WTC11 (cell line): Measurements from ENCODE around the gene NRXN3. TPM values are rescaled to one million over a fixed set of nuclear protein-coding genes. Genes with fewer than 3 reads are reported as not detected.

ENCODE experiments used
- ATAC-seq: fragments of 200-7000 bp; cut with Tn5 transposase; 2 replicates; pipeline ENCODE4 v1.10.0; 2021; ENCODE audit warnings: mild to moderate bottlenecking, moderate library complexity
- CTCF ChIA-PET: fragments of 300-600 bp; sonication (Branson Sonifier 250); formaldehyde crosslinking; loops from one replicate; lab custom pipeline; 2021; ENCODE audit warnings: antibody characterized with exemption; lab: Charles Lee
- POLR2A ChIA-PET: fragments of 350-600 bp; sonication (Branson Sonifier 250); formaldehyde crosslinking; loops from one replicate; lab custom pipeline; 2021; ENCODE audit warnings: antibody characterized with exemption; lab: Charles Lee
- DNase-seq: peaks from one replicate; pipeline ENCODE4 v3.0.0; 2021; ENCODE audit warnings: low spot score
- H3K27ac Mint-ChIP-seq: 2 replicates; pipeline ENCODE4 v1.8.0; 2021; ENCODE audit warnings: mixed read lengths
- H3K27me3 Mint-ChIP-seq: 2 replicates; pipeline ENCODE4 v1.8.0; 2021; ENCODE audit warnings: low read depth, mild to moderate bottlenecking, moderate library complexity, mixed read lengths
- H3K36me3 Mint-ChIP-seq: 2 replicates; pipeline ENCODE4 v1.8.0; 2021; ENCODE audit warnings: mixed read lengths
- H3K4me1 Mint-ChIP-seq: 2 replicates; pipeline ENCODE4 v1.8.0; 2022; ENCODE audit warnings: mixed read lengths
- H3K4me3 Mint-ChIP-seq: 2 replicates; pipeline ENCODE4 v1.8.0; 2021; ENCODE audit warnings: mild to moderate bottlenecking, moderate library complexity, mixed read lengths
- H3K9me3 Mint-ChIP-seq: 2 replicates; pipeline ENCODE4 v1.8.0; 2021; ENCODE audit warnings: mixed read lengths
- ATF1 ChIP-seq: sonication (generic); formaldehyde crosslinking; IDR thresholded peaks from 2 replicates; pipeline ENCODE4 v1.8.1; 2023; ENCODE audit warnings: mild to moderate bottlenecking, moderate library complexity, missing genetic modification reagents
- ETV6 ChIP-seq: sonication (generic); formaldehyde crosslinking; IDR thresholded peaks from 2 replicates; pipeline ENCODE4 v1.8.1; 2022; ENCODE audit warnings: mild to moderate bottlenecking, missing genetic modification reagents
- KAT7 ChIP-seq: sonication (generic); formaldehyde crosslinking; IDR thresholded peaks from 2 replicates; pipeline ENCODE4 v1.8.1; 2023; ENCODE audit warnings: missing genetic modification reagents, mild to moderate bottlenecking, borderline replicate concordance
- MXD4 ChIP-seq: fragments of 250-450 bp; sonication (Bioruptor Pico); IDR thresholded peaks from 2 replicates; pipeline ENCODE4 v1.8.0; 2021; ENCODE audit warnings: mild to moderate bottlenecking, moderate library complexity, borderline replicate concordance
- OVOL2 ChIP-seq: fragments of 250-450 bp; sonication (Bioruptor Pico); IDR thresholded peaks from 2 replicates; pipeline ENCODE4 v1.9.0; 2021; ENCODE audit warnings: mild to moderate bottlenecking, borderline replicate concordance
- RELA ChIP-seq: sonication (generic); formaldehyde crosslinking; IDR thresholded peaks from 2 replicates; pipeline ENCODE4 v1.8.1; 2022; ENCODE audit warnings: missing genetic modification reagents, mild to moderate bottlenecking, borderline replicate concordance
- SMAD3 ChIP-seq: sonication (generic); formaldehyde crosslinking; IDR thresholded peaks from 2 replicates; pipeline ENCODE4 v1.8.0; 2022; ENCODE audit warnings: missing genetic modification reagents, mild to moderate bottlenecking, borderline replicate concordance
- TEAD1 ChIP-seq: sonication (generic); formaldehyde crosslinking; IDR thresholded peaks from 2 replicates; pipeline ENCODE4 v1.8.0; 2022; ENCODE audit warnings: mild to moderate bottlenecking, missing genetic modification reagents
- TEAD4 ChIP-seq: sonication (generic); formaldehyde crosslinking; IDR thresholded peaks from 2 replicates; pipeline ENCODE4 v1.8.0; 2022; ENCODE audit warnings: mild to moderate bottlenecking, missing genetic modification reagents
- ZBTB21 ChIP-seq: sonication (generic); formaldehyde crosslinking; IDR thresholded peaks from 2 replicates; pipeline ENCODE4 v1.8.1; 2023; ENCODE audit warnings: mild to moderate bottlenecking, missing genetic modification reagents, borderline replicate concordance
- ZNF263 ChIP-seq: sonication (generic); formaldehyde crosslinking; IDR thresholded peaks from 2 replicates; pipeline ENCODE4 v1.8.1; 2022; ENCODE audit warnings: low read depth, mild to moderate bottlenecking, moderate library complexity, missing genetic modification reagents
- ZNF317 ChIP-seq: sonication (generic); formaldehyde crosslinking; IDR thresholded peaks from 2 replicates; pipeline ENCODE4 v1.8.1; 2023; ENCODE audit warnings: low read depth, mild to moderate bottlenecking, moderate library complexity, missing genetic modification reagents, borderline replicate concordance
- ZNF671 ChIP-seq: fragments of 250-450 bp; sonication (Bioruptor Pico); IDR thresholded peaks from 2 replicates; pipeline ENCODE4 v1.8.0; 2021; ENCODE audit warnings: mild to moderate bottlenecking
- total RNA-seq: library from RNA; stranded (reverse); gene quantifications from 3 replicates; pipeline ENCODE4 v1.2.3, GENCODE V29; 2021
- TF ChIP-seq, protein P1 (sequence below): sonication (generic); formaldehyde crosslinking; IDR thresholded peaks from 2 replicates; pipeline ENCODE4 v1.8.1; 2022; ENCODE audit warnings: mild to moderate bottlenecking, missing genetic modification reagents, moderate library complexity, borderline replicate concordance
- TF ChIP-seq, protein P2 (sequence below): sonication (generic); formaldehyde crosslinking; IDR thresholded peaks from 2 replicates; pipeline ENCODE4 v1.8.0; 2023; ENCODE audit warnings: mild to moderate bottlenecking, missing genetic modification reagents
- TF ChIP-seq, protein P3 (sequence below): sonication (generic); formaldehyde crosslinking; IDR thresholded peaks from 2 replicates; pipeline ENCODE4 v1.8.0; 2022; ENCODE audit warnings: mild to moderate bottlenecking, missing genetic modification reagents
- TF ChIP-seq, protein P4 (sequence below): sonication (generic); formaldehyde crosslinking; IDR thresholded peaks from 2 replicates; pipeline ENCODE4 v1.8.1; 2023; ENCODE audit warnings: mild to moderate bottlenecking, missing genetic modification reagents
- TF ChIP-seq, protein P5 (sequence below): fragments of 250-450 bp; sonication (Bioruptor Pico); IDR thresholded peaks from 2 replicates; pipeline ENCODE4 v1.9.0; 2021; ENCODE audit warnings: moderate library complexity, mild to moderate bottlenecking, inconsistent platforms, borderline replicate concordance

NRXN3 gene
- total RNA-seq, 1 experiment from 2014 or later: 3.0 TPM

DNA sequence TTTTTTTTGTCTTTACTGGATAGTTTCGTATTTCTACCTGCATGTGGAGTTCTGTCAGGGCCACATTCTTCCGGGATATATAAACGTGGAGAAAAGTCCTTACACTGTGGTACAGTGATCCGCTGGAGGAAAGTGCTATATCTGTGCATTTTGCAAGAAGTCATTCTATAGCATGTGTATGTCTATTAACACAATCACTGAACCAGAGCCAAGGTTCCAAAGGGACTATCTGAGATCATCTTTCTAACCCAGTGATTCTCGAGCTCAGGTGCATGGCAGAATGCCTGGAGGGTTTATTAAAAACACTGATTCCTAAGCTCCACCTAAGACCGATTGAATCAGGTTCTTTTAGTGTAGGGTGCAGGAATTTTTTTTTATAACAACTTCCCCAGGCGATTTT lies 354.0 kb downstream of the NRXN3 start (continued):
- TF ChIP-seq, protein P1, sequence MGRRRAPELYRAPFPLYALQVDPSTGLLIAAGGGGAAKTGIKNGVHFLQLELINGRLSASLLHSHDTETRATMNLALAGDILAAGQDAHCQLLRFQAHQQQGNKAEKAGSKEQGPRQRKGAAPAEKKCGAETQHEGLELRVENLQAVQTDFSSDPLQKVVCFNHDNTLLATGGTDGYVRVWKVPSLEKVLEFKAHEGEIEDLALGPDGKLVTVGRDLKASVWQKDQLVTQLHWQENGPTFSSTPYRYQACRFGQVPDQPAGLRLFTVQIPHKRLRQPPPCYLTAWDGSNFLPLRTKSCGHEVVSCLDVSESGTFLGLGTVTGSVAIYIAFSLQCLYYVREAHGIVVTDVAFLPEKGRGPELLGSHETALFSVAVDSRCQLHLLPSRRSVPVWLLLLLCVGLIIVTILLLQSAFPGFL (CRISPR knock-in tag): no peak
- TF ChIP-seq ZNF671 (CRISPR knock-in tag) (no peak), OVOL2 (CRISPR knock-in tag) (no peak), ZNF263 (CRISPR knock-in tag) (no peak)

DNA sequence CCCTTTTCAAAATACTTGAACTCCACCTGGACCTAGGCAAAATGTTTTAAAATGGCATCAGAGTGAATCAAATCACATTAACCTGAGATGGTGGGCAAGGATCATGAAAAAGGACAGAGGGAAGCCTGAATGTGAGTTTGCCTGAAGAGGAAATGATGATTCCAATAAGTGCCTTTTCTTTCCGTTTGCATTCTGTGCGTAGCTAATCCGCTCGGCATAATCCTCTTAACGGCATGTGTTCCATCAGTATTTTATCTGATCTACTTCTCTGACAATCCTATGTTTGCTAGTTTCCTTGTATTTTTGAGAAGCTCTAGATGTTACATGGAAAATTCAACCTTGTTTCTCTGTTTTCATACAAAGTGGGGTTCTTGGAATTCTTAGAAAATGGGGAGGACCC lies 354.6 kb downstream of the NRXN3 start:
- Mint-ChIP-seq H3K27ac (no peak overlapping the region), H3K4me3 (no peak overlapping the region), H3K9me3 (no peaks in the 10 kb centered on the region), H3K36me3 (no peaks in the 10 kb centered on the region), H3K27me3 (no peaks in the 10 kb centered on the region; the same call in 1 of the 2 replicates), H3K4me1 (no peaks in the 10 kb centered on the region)
- ATAC-seq: no peak
- no peak for DNase-seq
- ChIA-PET CTCF (no interaction called here), POLR2A (no interaction called here)
- no peak for TF ChIP-seq MXD4
- TF ChIP-seq, protein P2, sequence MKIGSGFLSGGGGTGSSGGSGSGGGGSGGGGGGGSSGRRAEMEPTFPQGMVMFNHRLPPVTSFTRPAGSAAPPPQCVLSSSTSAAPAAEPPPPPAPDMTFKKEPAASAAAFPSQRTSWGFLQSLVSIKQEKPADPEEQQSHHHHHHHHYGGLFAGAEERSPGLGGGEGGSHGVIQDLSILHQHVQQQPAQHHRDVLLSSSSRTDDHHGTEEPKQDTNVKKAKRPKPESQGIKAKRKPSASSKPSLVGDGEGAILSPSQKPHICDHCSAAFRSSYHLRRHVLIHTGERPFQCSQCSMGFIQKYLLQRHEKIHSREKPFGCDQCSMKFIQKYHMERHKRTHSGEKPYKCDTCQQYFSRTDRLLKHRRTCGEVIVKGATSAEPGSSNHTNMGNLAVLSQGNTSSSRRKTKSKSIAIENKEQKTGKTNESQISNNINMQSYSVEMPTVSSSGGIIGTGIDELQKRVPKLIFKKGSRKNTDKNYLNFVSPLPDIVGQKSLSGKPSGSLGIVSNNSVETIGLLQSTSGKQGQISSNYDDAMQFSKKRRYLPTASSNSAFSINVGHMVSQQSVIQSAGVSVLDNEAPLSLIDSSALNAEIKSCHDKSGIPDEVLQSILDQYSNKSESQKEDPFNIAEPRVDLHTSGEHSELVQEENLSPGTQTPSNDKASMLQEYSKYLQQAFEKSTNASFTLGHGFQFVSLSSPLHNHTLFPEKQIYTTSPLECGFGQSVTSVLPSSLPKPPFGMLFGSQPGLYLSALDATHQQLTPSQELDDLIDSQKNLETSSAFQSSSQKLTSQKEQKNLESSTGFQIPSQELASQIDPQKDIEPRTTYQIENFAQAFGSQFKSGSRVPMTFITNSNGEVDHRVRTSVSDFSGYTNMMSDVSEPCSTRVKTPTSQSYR (CRISPR knock-in tag): no peak
- TF ChIP-seq, protein P3, sequence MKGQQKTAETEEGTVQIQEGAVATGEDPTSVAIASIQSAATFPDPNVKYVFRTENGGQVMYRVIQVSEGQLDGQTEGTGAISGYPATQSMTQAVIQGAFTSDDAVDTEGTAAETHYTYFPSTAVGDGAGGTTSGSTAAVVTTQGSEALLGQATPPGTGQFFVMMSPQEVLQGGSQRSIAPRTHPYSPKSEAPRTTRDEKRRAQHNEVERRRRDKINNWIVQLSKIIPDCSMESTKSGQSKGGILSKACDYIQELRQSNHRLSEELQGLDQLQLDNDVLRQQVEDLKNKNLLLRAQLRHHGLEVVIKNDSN: no peak
- TF ChIP-seq ZNF317 (CRISPR knock-in tag): no peak

DNA sequence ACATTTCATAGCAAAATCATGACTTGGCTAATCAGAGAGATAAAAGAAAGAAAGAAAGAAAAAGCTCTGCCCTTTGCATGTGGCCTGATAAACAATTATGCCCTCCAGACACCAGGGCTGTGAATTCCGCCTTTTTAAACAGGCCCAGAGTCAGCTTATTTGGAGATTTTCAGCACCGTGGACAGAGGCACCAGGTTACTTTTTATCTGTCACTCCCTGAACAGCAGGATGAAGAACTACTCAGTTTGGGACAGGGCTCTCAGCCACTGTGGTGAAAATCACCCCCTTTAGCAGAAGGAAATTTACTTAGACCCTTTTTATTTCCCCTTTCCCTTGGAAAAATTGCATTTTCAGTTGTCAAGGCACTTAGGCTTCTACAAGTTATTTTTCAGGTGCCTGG lies 359.9 kb downstream of the NRXN3 start:
- peak; percentile 69 for DNase-seq
- POLR2A ChIA-PET: no interaction called here
- no peaks in the 10 kb centered on the region for H3K36me3 Mint-ChIP-seq
- CTCF ChIA-PET: interaction anchor here (1.5 kb wide), 1 partner anchor 36 kb away, joined by 10 read pairs; no protein-coding TSS in a partner anchor
- no peaks in the 10 kb centered on the region for H3K4me1 Mint-ChIP-seq
- H3K9me3 Mint-ChIP-seq: no peaks in the 10 kb centered on the region
- no peak overlapping the region for H3K27ac Mint-ChIP-seq
- H3K4me3 Mint-ChIP-seq: no peak overlapping the region
- H3K27me3 Mint-ChIP-seq: no peaks in the 10 kb centered on the region; the same call in 1 of the 2 replicates
- ATAC-seq: peak; percentile 88
- TF ChIP-seq ZNF671 (CRISPR knock-in tag) (no peak), SMAD3 (CRISPR knock-in tag) (peak; percentile 24; the same call in 1 of the 2 replicates), ETV6 (CRISPR knock-in tag) (0 out of 2 replicates have a peak, but pooled peaks have one; percentile 39), TEAD1 (CRISPR knock-in tag) (0 out of 2 replicates have a peak, but pooled peaks have one; percentile 44), TEAD4 (CRISPR knock-in tag) (0 out of 2 replicates have a peak, but pooled peaks have one; percentile 35)

DNA sequence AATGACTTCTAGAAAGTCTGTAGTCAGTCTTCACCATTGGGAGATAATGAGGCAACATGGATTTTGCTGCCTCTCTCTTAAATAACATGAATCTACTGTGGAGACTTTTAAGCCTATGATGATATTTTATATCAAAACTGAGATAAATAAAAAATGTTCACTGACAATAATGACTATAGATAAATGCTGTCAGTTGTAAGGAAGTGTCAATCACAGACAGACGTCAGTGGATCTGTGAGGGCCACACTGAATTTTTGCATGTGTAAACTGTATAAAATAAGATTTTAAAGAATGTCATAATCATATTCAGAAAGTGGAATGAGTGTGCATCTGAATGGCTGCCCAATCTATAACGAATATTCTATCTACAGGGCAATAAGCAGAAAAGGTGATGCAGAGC lies 364.0 kb downstream of the NRXN3 start:
- Mint-ChIP-seq H3K4me3 (no peak overlapping the region), H3K27me3 (no peaks in the 10 kb centered on the region; the same call in 1 of the 2 replicates), H3K9me3 (no peaks in the 10 kb centered on the region; the same call in 1 of the 2 replicates), H3K36me3 (no peaks in the 10 kb centered on the region), H3K4me1 (no peaks in the 10 kb centered on the region), H3K27ac (no peak overlapping the region)
- POLR2A ChIA-PET: no interaction called here
- DNase-seq: no peak
- no peak for ATAC-seq
- CTCF ChIA-PET: no interaction called here
- TF ChIP-seq ATF1 (CRISPR knock-in tag) (no peak), RELA (CRISPR knock-in tag) (no peak), ZNF263 (CRISPR knock-in tag) (no peak), SMAD3 (CRISPR knock-in tag) (no peak), ZBTB21 (CRISPR knock-in tag) (no peak), KAT7 (CRISPR knock-in tag) (no peak)
- TF ChIP-seq, protein P4, sequence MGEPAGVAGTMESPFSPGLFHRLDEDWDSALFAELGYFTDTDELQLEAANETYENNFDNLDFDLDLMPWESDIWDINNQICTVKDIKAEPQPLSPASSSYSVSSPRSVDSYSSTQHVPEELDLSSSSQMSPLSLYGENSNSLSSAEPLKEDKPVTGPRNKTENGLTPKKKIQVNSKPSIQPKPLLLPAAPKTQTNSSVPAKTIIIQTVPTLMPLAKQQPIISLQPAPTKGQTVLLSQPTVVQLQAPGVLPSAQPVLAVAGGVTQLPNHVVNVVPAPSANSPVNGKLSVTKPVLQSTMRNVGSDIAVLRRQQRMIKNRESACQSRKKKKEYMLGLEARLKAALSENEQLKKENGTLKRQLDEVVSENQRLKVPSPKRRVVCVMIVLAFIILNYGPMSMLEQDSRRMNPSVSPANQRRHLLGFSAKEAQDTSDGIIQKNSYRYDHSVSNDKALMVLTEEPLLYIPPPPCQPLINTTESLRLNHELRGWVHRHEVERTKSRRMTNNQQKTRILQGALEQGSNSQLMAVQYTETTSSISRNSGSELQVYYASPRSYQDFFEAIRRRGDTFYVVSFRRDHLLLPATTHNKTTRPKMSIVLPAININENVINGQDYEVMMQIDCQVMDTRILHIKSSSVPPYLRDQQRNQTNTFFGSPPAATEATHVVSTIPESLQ (CRISPR knock-in tag): no peak
- TF ChIP-seq, protein P5, sequence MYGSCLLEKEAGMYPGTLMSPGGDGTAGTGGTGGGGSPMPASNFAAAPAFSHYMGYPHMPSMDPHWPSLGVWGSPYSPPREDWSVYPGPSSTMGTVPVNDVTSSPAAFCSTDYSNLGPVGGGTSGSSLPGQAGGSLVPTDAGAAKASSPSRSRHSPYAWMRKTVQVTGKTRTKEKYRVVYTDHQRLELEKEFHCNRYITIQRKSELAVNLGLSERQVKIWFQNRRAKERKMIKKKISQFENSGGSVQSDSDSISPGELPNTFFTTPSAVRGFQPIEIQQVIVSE: no peak
